Lower lobe of right lung (tissue), 2 donors: Measurements from ENCODE around the gene UGT2B7. TPM values are rescaled to one million over a fixed set of nuclear protein-coding genes. Genes with fewer than 3 reads are reported as not detected.
"Not testable (repeated sequence)": the region's sequence is repeated elsewhere in the genome, so short reads cannot be mapped to it uniquely, and the experiment has no call there.

ENCODE experiments used
- ATAC-seq, 2 donors: fragments of 200-7000 bp; cut with Tn5 transposase; one replicate each; pipeline ENCODE4 v1.9.1; 2020 to 2022; ENCODE audit warnings: mild to moderate bottlenecking in 2 of 2, moderate library complexity in 2 of 2
- DNase-seq: peaks from one replicate; pipeline ENCODE4 v3.0.0-alpha.2; 2020
- H3K27ac ChIP-seq: fragments of 200-600 bp; one replicate; pipeline ENCODE4 v1.8.0; 2022
- H3K27me3 ChIP-seq: fragments of 200-600 bp; one replicate; pipeline ENCODE4 v1.8.0; 2022; ENCODE audit warnings: low read depth
- H3K36me3 ChIP-seq: fragments of 200-600 bp; one replicate; pipeline ENCODE4 v1.8.0; 2022; ENCODE audit warnings: mild to moderate bottlenecking
- H3K4me1 ChIP-seq: fragments of 200-600 bp; one replicate; pipeline ENCODE4 v1.8.0; 2022
- H3K4me3 ChIP-seq: fragments of 200-600 bp; one replicate; pipeline ENCODE4 v1.8.0; 2022; ENCODE audit warnings: mild to moderate bottlenecking
- H3K9me3 ChIP-seq: fragments of 200-600 bp; one replicate; pipeline ENCODE4 v1.8.0; 2022
- intact Hi-C: fragments of 100-400 bp; cut with DNase I; formaldehyde crosslinking; loops from one replicate; pipeline ENCODE4 v1.11.0; 2022
- total RNA-seq: library from RNA; stranded (reverse); fragmentation: NEBNext Ultra II Directional; extraction: Animal tissue kit (Norgen Biotek cat#: 25700); gene quantifications from one replicate; pipeline ENCODE4 v1.2.1, GENCODE V29; 2021
- TF ChIP-seq, protein P1 (sequence below): fragments of 200-600 bp; IDR thresholded peaks from one replicate; pipeline ENCODE4 v1.8.0; 2022; ENCODE audit warnings: antibody characterized with exemption, mild to moderate bottlenecking
- donor health status: DM: no; HTN: yes; CAD: no; lungs with severe emphysema.

The UGT2B7 gene
- total RNA-seq, 1 donor from 2014 or later = not detected

DNA sequence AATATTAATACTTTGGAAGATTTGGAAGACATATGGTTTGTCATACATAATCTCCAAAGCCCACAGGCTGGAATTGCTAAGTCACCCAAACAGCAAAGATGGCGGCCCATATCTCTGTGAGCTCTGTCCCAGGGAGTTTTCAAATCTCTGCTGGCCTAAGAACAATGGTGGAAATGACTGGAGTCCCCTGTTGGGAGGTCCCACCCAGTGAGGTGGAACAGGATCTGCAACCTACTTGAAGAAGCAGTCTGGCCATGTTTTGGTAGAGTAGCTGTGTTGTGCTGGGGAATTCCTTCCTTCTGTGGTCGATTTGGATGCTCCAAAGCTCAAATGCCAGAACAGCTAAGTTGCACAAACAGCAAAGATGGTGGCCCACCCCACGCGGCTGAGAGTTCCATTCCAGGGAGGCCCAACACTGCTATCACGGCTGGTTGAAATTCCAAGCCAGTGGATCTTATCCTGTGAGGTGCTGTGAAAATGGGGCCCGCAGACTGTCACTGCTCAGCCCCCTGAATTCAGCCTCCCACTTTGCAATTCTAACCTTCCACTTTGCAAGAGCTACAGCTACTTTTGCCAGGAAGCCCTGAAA, 3.2 kb upstream of the UGT2B7 start:
- Histone ChIP-seq H3K9me3 (no peaks in the 10 kb centered on the region), H3K4me3 (no peak overlapping the region), H3K27ac (no peak overlapping the region), H3K4me1 (no peaks in the 10 kb centered on the region), H3K27me3 (no peaks in the 10 kb centered on the region), H3K36me3 (no peaks in the 10 kb centered on the region)
- ATAC-seq = no peak
- intact Hi-C loops = no loop called here
- no peak for DNase-seq
- TF ChIP-seq, protein P1, sequence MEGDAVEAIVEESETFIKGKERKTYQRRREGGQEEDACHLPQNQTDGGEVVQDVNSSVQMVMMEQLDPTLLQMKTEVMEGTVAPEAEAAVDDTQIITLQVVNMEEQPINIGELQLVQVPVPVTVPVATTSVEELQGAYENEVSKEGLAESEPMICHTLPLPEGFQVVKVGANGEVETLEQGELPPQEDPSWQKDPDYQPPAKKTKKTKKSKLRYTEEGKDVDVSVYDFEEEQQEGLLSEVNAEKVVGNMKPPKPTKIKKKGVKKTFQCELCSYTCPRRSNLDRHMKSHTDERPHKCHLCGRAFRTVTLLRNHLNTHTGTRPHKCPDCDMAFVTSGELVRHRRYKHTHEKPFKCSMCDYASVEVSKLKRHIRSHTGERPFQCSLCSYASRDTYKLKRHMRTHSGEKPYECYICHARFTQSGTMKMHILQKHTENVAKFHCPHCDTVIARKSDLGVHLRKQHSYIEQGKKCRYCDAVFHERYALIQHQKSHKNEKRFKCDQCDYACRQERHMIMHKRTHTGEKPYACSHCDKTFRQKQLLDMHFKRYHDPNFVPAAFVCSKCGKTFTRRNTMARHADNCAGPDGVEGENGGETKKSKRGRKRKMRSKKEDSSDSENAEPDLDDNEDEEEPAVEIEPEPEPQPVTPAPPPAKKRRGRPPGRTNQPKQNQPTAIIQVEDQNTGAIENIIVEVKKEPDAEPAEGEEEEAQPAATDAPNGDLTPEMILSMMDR = no peak

DNA sequence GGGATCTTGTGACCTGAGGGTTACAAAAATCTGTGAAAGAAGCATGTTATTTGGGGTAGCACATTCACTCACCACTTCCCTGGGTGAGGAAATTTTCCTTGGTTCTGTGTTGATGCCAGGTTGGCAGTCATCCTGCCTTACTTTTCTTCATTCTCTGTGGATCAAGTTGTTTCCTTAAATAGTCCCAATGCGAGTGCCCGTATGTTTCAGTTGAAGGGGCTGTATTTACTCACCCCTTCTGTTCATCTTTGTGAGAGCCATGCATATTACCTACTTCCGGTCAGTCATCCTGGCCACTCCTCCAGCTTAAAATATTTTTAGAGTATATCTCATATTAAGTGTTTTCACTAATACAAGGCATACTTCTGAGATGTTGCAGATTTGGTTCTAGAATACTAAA, 2.6 kb upstream of the UGT2B7 start:
- no peaks in the 10 kb centered on the region for H3K9me3 ChIP-seq
- H3K36me3 ChIP-seq = no peaks in the 10 kb centered on the region
- H3K27me3 ChIP-seq = no peaks in the 10 kb centered on the region
- intact Hi-C loops = no loop called here
- ATAC-seq (no peak), DNase-seq (no peak)
- no peak overlapping the region for H3K27ac ChIP-seq
- no peak overlapping the region for H3K4me3 ChIP-seq
- TF ChIP-seq, protein P1 = no peak
- no peaks in the 10 kb centered on the region for H3K4me1 ChIP-seq

DNA sequence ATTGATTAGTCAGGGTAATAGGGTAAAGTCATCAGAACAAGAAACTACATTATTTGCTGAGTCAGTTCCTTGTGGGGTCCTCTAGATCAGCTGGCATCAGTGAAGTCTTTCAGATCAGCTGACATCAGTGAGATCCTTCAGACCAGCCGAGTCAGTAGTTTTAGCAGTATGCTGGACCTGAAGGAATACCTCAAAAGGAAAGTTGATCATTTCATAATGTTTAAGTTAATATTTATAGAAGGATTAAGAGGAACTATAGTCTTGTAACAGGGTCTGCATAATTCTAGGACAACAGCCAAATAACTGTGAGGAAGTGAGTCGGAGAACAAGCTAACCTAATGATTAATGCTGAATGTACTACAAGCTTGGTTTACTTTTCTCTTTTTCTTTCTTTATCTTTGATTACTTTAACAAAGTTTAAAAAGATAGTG, 958 bp upstream of the UGT2B7 start:
- intact Hi-C loops = no loop called here
- Histone ChIP-seq H3K27me3 (no peaks in the 10 kb centered on the region), H3K9me3 (no peaks in the 10 kb centered on the region), H3K36me3 (no peaks in the 10 kb centered on the region), H3K4me3 (no peak overlapping the region), H3K4me1 (no peaks in the 10 kb centered on the region), H3K27ac (no peak overlapping the region)
- ATAC-seq (peak in 1 of 2 donors; percentile 52), DNase-seq (no peak)
- TF ChIP-seq, protein P1 = no peak

DNA sequence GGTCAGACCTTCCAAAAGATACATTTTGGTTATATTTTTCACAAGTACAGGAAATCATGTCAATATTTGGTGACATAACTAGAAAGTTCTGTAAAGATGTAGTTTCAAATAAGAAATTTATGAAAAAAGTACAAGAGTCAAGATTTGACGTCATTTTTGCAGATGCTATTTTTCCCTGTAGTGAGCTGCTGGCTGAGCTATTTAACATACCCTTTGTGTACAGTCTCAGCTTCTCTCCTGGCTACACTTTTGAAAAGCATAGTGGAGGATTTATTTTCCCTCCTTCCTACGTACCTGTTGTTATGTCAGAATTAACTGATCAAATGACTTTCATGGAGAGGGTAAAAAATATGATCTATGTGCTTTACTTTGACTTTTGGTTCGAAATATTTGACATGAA, 536 bp downstream of the UGT2B7 start:
- intact Hi-C loops = no loop called here
- ATAC-seq (no peak), DNase-seq (no peak)
- Histone ChIP-seq H3K4me1 (no peaks in the 10 kb centered on the region), H3K27ac (no peak overlapping the region), H3K27me3 (no peaks in the 10 kb centered on the region), H3K36me3 (no peaks in the 10 kb centered on the region), H3K9me3 (no peaks in the 10 kb centered on the region), H3K4me3 (no peak overlapping the region)
- TF ChIP-seq, protein P1 = no peak

DNA sequence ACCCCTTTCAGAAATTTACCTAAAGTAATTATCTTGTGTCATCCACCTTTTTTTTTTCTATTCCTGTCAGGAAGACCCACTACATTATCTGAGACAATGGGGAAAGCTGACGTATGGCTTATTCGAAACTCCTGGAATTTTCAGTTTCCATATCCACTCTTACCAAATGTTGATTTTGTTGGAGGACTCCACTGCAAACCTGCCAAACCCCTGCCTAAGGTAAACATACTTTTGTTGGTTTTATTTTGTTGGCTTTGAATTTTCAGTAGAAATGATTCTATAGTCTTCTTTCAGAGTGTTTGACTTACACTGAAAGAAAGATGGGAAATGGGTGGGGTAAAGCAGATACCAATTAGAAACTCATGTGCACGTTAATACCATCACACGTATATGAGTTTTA, 2.2 kb downstream of the UGT2B7 start:
- H3K4me1 ChIP-seq = no peaks in the 10 kb centered on the region
- H3K9me3 ChIP-seq = no peaks in the 10 kb centered on the region
- DNase-seq = no peak
- ATAC-seq = no peak
- no peak overlapping the region for H3K27ac ChIP-seq
- intact Hi-C loops = no loop called here
- no peaks in the 10 kb centered on the region for H3K27me3 ChIP-seq
- no peaks in the 10 kb centered on the region for H3K36me3 ChIP-seq
- no peak overlapping the region for H3K4me3 ChIP-seq
- TF ChIP-seq, protein P1 = no peak

DNA sequence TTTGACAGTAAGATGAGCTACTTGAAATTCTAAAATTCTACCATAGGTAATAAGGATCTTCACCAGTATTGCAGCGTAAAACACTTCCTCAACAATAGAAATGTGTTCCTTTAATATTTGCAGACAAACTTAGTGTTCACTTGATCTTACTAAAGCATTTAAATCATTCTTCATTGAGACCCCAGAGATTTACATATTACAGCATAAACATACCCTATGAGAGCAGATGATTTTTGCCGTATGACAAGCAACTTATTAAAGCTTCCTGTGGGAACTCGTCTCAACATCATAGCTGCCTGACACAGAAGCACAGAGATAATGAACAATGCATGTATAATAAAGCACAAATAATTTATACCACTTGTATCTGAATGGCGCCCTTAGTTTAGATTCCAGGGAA, 3.6 kb downstream of the UGT2B7 start:
- Histone ChIP-seq H3K4me1 (no peaks in the 10 kb centered on the region), H3K9me3 (no peaks in the 10 kb centered on the region), H3K27me3 (no peaks in the 10 kb centered on the region), H3K36me3 (no peaks in the 10 kb centered on the region), H3K27ac (no peak overlapping the region), H3K4me3 (no peak overlapping the region)
- no peak for ATAC-seq
- no peak for DNase-seq
- intact Hi-C loops = no loop called here
- TF ChIP-seq, protein P1 = no peak

DNA sequence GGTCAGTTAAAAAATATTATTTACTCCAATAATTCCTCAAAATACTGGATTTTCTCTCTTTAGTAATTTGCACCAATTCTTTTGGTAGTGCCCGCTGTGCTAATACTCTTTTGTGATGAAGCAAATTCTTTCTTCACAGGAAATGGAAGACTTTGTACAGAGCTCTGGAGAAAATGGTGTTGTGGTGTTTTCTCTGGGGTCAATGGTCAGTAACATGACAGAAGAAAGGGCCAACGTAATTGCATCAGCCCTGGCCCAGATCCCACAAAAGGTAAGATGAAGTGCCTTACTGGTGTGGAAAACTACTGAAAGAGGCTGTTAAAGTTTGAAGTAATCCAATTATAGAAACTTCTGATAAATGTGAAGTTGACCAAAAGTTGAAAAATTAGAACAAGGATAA, 6.4 kb downstream of the UGT2B7 start:
- DNase-seq, ATAC-seq, H3K27me3 ChIP-seq, H3K9me3 ChIP-seq, intact Hi-C loops, H3K36me3 ChIP-seq, H3K4me1 ChIP-seq, H3K27ac ChIP-seq, H3K4me3 ChIP-seq: not testable (repeated sequence)
